Liver (tissue), 3 donors: Measurements from ENCODE around the gene F8.

Experiments used
- HNF4A ChIP-seq, 2 donors: conservative IDR thresholded peaks; 2 replicates each; pipeline ENCODE4 v1.6.1; 2016; ENCODE audit warnings: antibody characterized with exemption in 2 of 2, mild to moderate bottlenecking in 2 of 2
- TF ChIP-seq, protein P1 (sequence below): IDR thresholded peaks from 2 replicates; pipeline ENCODE4 v1.6.1; 2016; ENCODE audit warnings: antibody characterized with exemption
- TF ChIP-seq, protein P2 (sequence below): fragments of 150-350 bp; IDR thresholded peaks from 2 replicates; pipeline ENCODE4 v1.5.1; 2017; ENCODE audit warnings: improper control_type of control experiment, low read depth, low read length; ENCODE audit not compliant: missing input control
- donor health status: healthy.
- donor health status: healthy.

- TF ChIP-seq, protein P1, sequence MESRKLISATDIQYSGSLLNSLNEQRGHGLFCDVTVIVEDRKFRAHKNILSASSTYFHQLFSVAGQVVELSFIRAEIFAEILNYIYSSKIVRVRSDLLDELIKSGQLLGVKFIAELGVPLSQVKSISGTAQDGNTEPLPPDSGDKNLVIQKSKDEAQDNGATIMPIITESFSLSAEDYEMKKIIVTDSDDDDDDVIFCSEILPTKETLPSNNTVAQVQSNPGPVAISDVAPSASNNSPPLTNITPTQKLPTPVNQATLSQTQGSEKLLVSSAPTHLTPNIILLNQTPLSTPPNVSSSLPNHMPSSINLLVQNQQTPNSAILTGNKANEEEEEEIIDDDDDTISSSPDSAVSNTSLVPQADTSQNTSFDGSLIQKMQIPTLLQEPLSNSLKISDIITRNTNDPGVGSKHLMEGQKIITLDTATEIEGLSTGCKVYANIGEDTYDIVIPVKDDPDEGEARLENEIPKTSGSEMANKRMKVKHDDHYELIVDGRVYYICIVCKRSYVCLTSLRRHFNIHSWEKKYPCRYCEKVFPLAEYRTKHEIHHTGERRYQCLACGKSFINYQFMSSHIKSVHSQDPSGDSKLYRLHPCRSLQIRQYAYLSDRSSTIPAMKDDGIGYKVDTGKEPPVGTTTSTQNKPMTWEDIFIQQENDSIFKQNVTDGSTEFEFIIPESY: no peak
- no peak for TF ChIP-seq HNF4A (conservative IDR thresholded peaks at IDR 0.05)
- TF ChIP-seq, protein P2, sequence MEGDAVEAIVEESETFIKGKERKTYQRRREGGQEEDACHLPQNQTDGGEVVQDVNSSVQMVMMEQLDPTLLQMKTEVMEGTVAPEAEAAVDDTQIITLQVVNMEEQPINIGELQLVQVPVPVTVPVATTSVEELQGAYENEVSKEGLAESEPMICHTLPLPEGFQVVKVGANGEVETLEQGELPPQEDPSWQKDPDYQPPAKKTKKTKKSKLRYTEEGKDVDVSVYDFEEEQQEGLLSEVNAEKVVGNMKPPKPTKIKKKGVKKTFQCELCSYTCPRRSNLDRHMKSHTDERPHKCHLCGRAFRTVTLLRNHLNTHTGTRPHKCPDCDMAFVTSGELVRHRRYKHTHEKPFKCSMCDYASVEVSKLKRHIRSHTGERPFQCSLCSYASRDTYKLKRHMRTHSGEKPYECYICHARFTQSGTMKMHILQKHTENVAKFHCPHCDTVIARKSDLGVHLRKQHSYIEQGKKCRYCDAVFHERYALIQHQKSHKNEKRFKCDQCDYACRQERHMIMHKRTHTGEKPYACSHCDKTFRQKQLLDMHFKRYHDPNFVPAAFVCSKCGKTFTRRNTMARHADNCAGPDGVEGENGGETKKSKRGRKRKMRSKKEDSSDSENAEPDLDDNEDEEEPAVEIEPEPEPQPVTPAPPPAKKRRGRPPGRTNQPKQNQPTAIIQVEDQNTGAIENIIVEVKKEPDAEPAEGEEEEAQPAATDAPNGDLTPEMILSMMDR: no peak
Observed at GRCh38 chrX:154900323-154900722, 122.2 kb downstream of the F8 start.
